Amniotic stem cell (primary cell): Measurements from ENCODE around the gene C6orf62.
"Not testable (repeated sequence)": the region's sequence is repeated elsewhere in the genome, so short reads cannot be mapped to it uniquely, and the experiment has no call there.

Source experiments
- DNase-seq: peaks from one replicate; lab custom pipeline; 2025; lab: John Stamatoyannopoulos, UW

C6orf62 gene

GRCh38 chr6:24719125-24719971 lies at the start of gene C6orf62:
TSS of gene C6orf62 (minus strand) at chr6:24719154. CDS start at chr6:24718668, 486 bp downstream.
- no peak for DNase-seq

GRCh38 chr6:24768361-24768760 lies 49.4 kb upstream of the C6orf62 start:
- DNase-seq = no peak

- DNase-seq = no peak
These were observed 47.9 kb upstream of the C6orf62 start for GRCh38 chr6:24766680-24767462.

GRCh38 chr6:24765968-24766367 lies 47.0 kb upstream of the C6orf62 start:
- DNase-seq = not testable (repeated sequence)

- not testable (repeated sequence) for DNase-seq
These were observed 46.2 kb upstream of the C6orf62 start for GRCh38 chr6:24764833-24765828.

GRCh38 chr6:24763578-24763977 lies 44.6 kb upstream of the C6orf62 start:
- DNase-seq = no peak

GRCh38 chr6:24761851-24762250 lies 42.9 kb upstream of the C6orf62 start:
- no peak for DNase-seq

- no peak for DNase-seq
These were observed 42.4 kb upstream of the C6orf62 start for GRCh38 chr6:24761193-24761835.

- DNase-seq = no peak
These were observed 41.3 kb upstream of the C6orf62 start for GRCh38 chr6:24760210-24760609.

GRCh38 chr6:24759718-24760117 lies 40.8 kb upstream of the C6orf62 start:
- DNase-seq = no peak

- DNase-seq = no peak
These were observed 38.7 kb upstream of the C6orf62 start for GRCh38 chr6:24757611-24758010.

- DNase-seq = no peak
These were observed 36.3 kb upstream of the C6orf62 start for GRCh38 chr6:24755279-24755678.

- DNase-seq = not testable (repeated sequence)
These were observed 35.4 kb upstream of the C6orf62 start for GRCh38 chr6:24754378-24754777.

- DNase-seq = no peak
These were observed 34.6 kb upstream of the C6orf62 start for GRCh38 chr6:24753545-24753944.

GRCh38 chr6:24752917-24753492 lies 34.1 kb upstream of the C6orf62 start:
- no peak for DNase-seq

- DNase-seq = no peak
These were observed 33.5 kb upstream of the C6orf62 start for GRCh38 chr6:24752503-24752902.

- DNase-seq = not testable (repeated sequence)
These were observed 31.9 kb upstream of the C6orf62 start for GRCh38 chr6:24750878-24751277.

GRCh38 chr6:24749297-24749696 lies 30.3 kb upstream of the C6orf62 start:
- no peak for DNase-seq

GRCh38 chr6:24744911-24745310 lies 26.0 kb upstream of the C6orf62 start:
- DNase-seq = no peak

- no peak for DNase-seq
These were observed 25.0 kb upstream of the C6orf62 start for GRCh38 chr6:24743944-24744335.
